ENCODE data around the gene UNKL.

UNKL gene

DNA sequence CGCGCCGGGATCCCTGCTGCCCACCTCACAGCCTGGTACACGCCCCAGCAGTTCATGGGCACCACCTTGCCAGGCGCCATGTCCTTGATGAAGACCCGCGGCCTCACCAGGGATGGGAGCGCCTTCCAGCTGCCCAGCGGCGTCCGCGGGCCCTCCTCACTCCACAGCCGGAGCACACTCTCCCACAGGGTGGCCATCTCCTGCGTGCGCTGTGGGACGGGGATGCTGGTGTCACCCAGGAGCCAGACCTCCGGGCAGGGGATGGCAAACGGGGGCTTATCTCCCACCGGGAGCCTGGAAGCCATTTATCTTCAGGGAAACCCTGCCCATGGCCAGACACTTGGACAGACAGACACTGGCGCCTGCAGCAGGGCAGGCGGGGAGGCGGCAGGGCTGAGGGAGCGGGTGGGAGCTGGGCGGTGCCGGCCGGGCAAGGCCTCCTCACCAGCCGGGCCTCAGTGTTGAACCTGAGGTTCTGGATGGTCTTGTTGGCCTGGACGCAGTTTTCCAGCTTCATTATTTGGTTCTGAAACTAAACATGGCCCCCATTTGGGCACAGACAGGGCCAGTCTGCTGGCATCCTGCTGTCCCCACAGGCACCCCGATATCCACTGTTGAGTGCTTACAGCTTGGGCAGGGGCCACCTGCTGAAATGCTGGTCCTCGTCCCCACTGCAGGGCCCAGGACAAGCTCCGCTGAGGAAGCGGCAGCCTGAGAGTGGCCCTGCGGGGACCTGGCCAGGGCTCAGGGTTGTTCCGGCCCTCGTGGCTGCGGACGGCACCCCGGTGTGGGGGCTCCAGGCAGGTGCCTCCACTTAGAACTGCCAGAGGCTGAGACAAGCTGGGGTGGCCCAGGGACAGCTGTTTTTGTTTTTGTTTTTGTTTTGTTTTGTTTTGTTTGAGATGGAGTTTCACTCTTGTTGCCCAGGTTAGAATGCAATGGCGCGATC is 20.4 kb upstream of the UNKL start:
- Histone ChIP-seq H3K4me3 (ENCODE audit: low read depth, low read length) (no peak overlapping the region), H3K4me1 (ENCODE audit: control insufficient read depth, insufficient read depth, low read length) (no peaks in the 10 kb centered on the region; the same call in 1 of the 2 replicates), H3K36me3 (ENCODE audit: control insufficient read depth in 2 of 2, insufficient read depth in 1 of 2, low read length in 2 of 2) (no peaks in the 10 kb centered on the region), H3K9me3 (ENCODE audit: control insufficient read depth, insufficient read depth, low read depth, low read length) (no peaks in the 10 kb centered on the region), H3K27ac (ENCODE audit: extremely low read depth, low read depth, low read length) (no peak overlapping the region)
- CTCF ChIA-PET: no interaction called here
- POLR2A ChIA-PET: interaction anchor here (0.6 kb wide), 1 partner anchor 14 kb away, joined by 5 read pairs; no protein-coding TSS in a partner anchor
- TF ChIP-seq ZNF433 (tag by site-specific recombination; IDR thresholded peaks at IDR 0.05; ENCODE audit: low read depth) (no peak), ZNF335 (tag by site-specific recombination; conservative IDR thresholded peaks at IDR 0.05) (no peak), GLI4 (tag by site-specific recombination; IDR thresholded peaks at IDR 0.05) (no peak), ZNF624 (tag by site-specific recombination; IDR thresholded peaks at IDR 0.05) (no peak), ZNF596 (tag by site-specific recombination; IDR thresholded peaks at IDR 0.05) (no peak), SP2 (tag by site-specific recombination; IDR thresholded peaks at IDR 0.05) (no peak), MYNN (tag by site-specific recombination; IDR thresholded peaks at IDR 0.05; ENCODE audit: borderline replicate concordance) (no peak), ZNF114 (tag by site-specific recombination; IDR thresholded peaks at IDR 0.05) (no peak), RBAK (tag by site-specific recombination; IDR thresholded peaks at IDR 0.05) (no peak), ZNF585B (tag by site-specific recombination; IDR thresholded peaks at IDR 0.05) (no peak), ZNF175 (tag by site-specific recombination; IDR thresholded peaks at IDR 0.05) (no peak)
- TF ChIP-seq, protein P1, sequence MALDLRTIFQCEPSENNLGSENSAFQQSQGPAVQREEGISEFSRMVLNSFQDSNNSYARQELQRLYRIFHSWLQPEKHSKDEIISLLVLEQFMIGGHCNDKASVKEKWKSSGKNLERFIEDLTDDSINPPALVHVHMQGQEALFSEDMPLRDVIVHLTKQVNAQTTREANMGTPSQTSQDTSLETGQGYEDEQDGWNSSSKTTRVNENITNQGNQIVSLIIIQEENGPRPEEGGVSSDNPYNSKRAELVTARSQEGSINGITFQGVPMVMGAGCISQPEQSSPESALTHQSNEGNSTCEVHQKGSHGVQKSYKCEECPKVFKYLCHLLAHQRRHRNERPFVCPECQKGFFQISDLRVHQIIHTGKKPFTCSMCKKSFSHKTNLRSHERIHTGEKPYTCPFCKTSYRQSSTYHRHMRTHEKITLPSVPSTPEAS (tag by site-specific recombination; IDR thresholded peaks at IDR 0.05): no peak
- TF ChIP-seq, protein P2, sequence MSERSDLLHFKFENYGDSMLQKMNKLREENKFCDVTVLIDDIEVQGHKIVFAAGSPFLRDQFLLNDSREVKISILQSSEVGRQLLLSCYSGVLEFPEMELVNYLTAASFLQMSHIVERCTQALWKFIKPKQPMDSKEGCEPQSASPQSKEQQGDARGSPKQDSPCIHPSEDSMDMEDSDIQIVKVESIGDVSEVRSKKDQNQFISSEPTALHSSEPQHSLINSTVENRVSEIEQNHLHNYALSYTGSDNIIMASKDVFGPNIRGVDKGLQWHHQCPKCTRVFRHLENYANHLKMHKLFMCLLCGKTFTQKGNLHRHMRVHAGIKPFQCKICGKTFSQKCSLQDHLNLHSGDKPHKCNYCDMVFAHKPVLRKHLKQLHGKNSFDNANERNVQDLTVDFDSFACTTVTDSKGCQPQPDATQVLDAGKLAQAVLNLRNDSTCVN (tag by site-specific recombination; optimal IDR thresholded peaks at IDR 0.05): no peak
- TF ChIP-seq, protein P3, sequence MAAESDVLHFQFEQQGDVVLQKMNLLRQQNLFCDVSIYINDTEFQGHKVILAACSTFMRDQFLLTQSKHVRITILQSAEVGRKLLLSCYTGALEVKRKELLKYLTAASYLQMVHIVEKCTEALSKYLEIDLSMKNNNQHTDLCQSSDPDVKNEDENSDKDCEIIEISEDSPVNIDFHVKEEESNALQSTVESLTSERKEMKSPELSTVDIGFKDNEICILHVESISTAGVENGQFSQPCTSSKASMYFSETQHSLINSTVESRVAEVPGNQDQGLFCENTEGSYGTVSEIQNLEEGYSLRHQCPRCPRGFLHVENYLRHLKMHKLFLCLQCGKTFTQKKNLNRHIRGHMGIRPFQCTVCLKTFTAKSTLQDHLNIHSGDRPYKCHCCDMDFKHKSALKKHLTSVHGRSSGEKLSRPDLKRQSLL (tag by site-specific recombination; IDR thresholded peaks at IDR 0.05): no peak
- TF ChIP-seq, protein P4, sequence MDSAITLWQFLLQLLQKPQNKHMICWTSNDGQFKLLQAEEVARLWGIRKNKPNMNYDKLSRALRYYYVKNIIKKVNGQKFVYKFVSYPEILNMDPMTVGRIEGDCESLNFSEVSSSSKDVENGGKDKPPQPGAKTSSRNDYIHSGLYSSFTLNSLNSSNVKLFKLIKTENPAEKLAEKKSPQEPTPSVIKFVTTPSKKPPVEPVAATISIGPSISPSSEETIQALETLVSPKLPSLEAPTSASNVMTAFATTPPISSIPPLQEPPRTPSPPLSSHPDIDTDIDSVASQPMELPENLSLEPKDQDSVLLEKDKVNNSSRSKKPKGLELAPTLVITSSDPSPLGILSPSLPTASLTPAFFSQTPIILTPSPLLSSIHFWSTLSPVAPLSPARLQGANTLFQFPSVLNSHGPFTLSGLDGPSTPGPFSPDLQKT (IDR thresholded peaks at IDR 0.05; ENCODE audit: borderline replicate concordance, low read depth, low read length): no peak
- TF ChIP-seq, protein P5, sequence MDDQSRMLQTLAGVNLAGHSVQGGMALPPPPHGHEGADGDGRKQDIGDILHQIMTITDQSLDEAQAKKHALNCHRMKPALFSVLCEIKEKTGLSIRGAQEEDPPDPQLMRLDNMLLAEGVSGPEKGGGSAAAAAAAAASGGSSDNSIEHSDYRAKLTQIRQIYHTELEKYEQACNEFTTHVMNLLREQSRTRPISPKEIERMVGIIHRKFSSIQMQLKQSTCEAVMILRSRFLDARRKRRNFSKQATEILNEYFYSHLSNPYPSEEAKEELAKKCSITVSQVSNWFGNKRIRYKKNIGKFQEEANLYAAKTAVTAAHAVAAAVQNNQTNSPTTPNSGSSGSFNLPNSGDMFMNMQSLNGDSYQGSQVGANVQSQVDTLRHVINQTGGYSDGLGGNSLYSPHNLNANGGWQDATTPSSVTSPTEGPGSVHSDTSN (CRISPR knock-in tag; IDR thresholded peaks at IDR 0.05): no peak
- TF ChIP-seq, protein P6, sequence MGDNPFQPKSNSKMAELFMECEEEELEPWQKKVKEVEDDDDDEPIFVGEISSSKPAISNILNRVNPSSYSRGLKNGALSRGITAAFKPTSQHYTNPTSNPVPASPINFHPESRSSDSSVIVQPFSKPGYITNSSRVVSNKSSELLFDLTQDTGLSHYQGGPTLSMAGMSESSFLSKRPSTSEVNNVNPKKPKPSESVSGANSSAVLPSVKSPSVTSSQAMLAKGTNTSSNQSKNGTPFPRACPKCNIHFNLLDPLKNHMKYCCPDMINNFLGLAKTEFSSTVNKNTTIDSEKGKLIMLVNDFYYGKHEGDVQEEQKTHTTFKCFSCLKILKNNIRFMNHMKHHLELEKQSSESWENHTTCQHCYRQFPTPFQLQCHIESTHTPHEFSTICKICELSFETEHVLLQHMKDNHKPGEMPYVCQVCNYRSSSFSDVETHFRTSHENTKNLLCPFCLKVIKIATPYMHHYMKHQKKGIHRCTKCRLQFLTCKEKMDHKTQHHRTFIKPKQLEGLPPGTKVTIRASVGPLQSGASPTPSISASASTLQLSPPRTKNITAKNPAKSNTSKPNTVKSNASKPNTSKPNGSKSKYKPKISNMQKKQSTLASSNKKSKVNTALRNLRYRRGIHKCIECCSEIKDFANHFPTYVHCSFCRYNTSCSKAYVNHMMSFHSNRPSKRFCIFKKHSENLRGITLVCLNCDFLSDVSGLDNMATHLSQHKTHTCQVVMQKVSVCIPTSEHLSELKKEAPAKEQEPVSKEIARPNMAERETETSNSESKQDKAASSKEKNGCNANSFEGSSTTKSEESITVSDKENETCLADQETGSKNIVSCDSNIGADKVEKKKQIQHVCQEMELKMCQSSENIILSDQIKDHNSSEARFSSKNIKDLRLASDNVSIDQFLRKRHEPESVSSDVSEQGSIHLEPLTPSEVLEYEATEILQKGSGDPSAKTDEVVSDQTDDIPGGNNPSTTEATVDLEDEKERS (tag by site-specific recombination; IDR thresholded peaks at IDR 0.05): no peak
- TF ChIP-seq, protein P7, sequence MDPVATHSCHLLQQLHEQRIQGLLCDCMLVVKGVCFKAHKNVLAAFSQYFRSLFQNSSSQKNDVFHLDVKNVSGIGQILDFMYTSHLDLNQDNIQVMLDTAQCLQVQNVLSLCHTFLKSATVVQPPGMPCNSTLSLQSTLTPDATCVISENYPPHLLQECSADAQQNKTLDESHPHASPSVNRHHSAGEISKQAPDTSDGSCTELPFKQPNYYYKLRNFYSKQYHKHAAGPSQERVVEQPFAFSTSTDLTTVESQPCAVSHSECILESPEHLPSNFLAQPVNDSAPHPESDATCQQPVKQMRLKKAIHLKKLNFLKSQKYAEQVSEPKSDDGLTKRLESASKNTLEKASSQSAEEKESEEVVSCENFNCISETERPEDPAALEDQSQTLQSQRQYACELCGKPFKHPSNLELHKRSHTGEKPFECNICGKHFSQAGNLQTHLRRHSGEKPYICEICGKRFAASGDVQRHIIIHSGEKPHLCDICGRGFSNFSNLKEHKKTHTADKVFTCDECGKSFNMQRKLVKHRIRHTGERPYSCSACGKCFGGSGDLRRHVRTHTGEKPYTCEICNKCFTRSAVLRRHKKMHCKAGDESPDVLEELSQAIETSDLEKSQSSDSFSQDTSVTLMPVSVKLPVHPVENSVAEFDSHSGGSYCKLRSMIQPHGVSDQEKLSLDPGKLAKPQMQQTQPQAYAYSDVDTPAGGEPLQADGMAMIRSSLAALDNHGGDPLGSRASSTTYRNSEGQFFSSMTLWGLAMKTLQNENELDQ (tag by site-specific recombination; IDR thresholded peaks at IDR 0.05; ENCODE audit: low read depth): no peak
- TF ChIP-seq, protein P8, sequence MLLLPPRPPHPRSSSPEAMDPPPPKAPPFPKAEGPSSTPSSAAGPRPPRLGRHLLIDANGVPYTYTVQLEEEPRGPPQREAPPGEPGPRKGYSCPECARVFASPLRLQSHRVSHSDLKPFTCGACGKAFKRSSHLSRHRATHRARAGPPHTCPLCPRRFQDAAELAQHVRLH (tag by site-specific recombination; IDR thresholded peaks at IDR 0.05): no peak
